OCI-LY1 (cell line): ENCODE data around the gene PLA2G15.

Source experiments
- H2AFZ ChIP-seq: fragments of 200-600 bp; sonication (generic), shearing (Covaris generic); 2 replicates; pipeline ENCODE4 v1.6.0; 2014; ENCODE audit warnings: antibody characterized with exemption, mild to moderate bottlenecking, low read length
- H3F3A ChIP-seq: fragments of 200-600 bp; sonication (generic), shearing (Covaris generic); 2 replicates; pipeline ENCODE4 v1.6.0; 2014; ENCODE audit warnings: mild to moderate bottlenecking, antibody characterized with exemption, low read length, moderate library complexity; ENCODE audit not compliant: insufficient read depth
- H3K27ac ChIP-seq: fragments of 200-600 bp; sonication (generic); 2 replicates; pipeline ENCODE4 v1.5.1; 2014; ENCODE audit warnings: low read length, mixed run types, mild to moderate bottlenecking, low read depth; ENCODE audit not compliant: poor library complexity, severe bottlenecking
- H3K27me3 ChIP-seq: fragments of 200-600 bp; sonication (generic); 2 replicates; pipeline ENCODE4 v1.6.0; 2014; ENCODE audit warnings: antibody characterized with exemption, mild to moderate bottlenecking, low read length, moderate library complexity; ENCODE audit not compliant: insufficient read depth
- H3K36me3 ChIP-seq: fragments of 200-600 bp; sonication (generic); 2 replicates; pipeline ENCODE4 v1.6.1; 2014; ENCODE audit warnings: mild to moderate bottlenecking, antibody characterized with exemption, low read length, moderate library complexity, mixed read lengths; ENCODE audit not compliant: insufficient read depth
- H3K4me1 ChIP-seq: fragments of 200-600 bp; sonication (generic); 2 replicates; pipeline ENCODE4 v1.5.1; 2014; ENCODE audit warnings: mild to moderate bottlenecking, low read length, moderate library complexity; ENCODE audit not compliant: insufficient read depth, severe bottlenecking
- H3K4me2 ChIP-seq: fragments of 200-600 bp; sonication (generic), shearing (Covaris generic); 2 replicates; pipeline ENCODE4 v1.6.1; 2014; ENCODE audit warnings: low read length
- H3K4me3 ChIP-seq: fragments of 200-600 bp; sonication (generic); 2 replicates; pipeline ENCODE4 v1.5.1; 2014; ENCODE audit warnings: low read length, low read depth, mild to moderate bottlenecking, mixed read lengths; ENCODE audit not compliant: poor library complexity, severe bottlenecking
- H3K79me2 ChIP-seq: fragments of 200-600 bp; shearing (Covaris generic); 2 replicates; pipeline ENCODE4 v1.6.1; 2016; ENCODE audit warnings: mixed run types, low read length, mixed read lengths; ENCODE audit not compliant: insufficient read depth
- H3K9ac ChIP-seq: fragments of 200-600 bp; sonication (generic), shearing (Covaris generic); 2 replicates; pipeline ENCODE4 v1.6.1; 2014; ENCODE audit warnings: mild to moderate bottlenecking, low read length, mixed read lengths
- H3K9me2 ChIP-seq: fragments of 200-600 bp; sonication (generic), shearing (Covaris generic); 2 replicates; pipeline ENCODE4 v1.6.1; 2014; ENCODE audit warnings: low read depth, mild to moderate bottlenecking, low read length, mixed read lengths
- H3K9me3 ChIP-seq: fragments of 200-600 bp; shearing (Covaris generic); 2 replicates; pipeline ENCODE4 v1.6.1; 2014; ENCODE audit warnings: low read length, mixed read lengths
- H4K20me1 ChIP-seq: fragments of 200-600 bp; sonication (generic), shearing (Covaris generic); 2 replicates; pipeline ENCODE4 v1.6.0; 2016; ENCODE audit warnings: mild to moderate bottlenecking, low read length; ENCODE audit not compliant: insufficient read depth
- CTCF ChIP-seq: fragments of 200-600 bp; sonication (generic), shearing (Covaris generic); IDR thresholded peaks from 2 replicates; pipeline ENCODE4 v1.5.1; 2017; ENCODE audit warnings: mild to moderate bottlenecking, antibody characterized with exemption, low read length, moderate library complexity, mixed read lengths
- EZH2 ChIP-seq: fragments of 200-600 bp; sonication (generic), shearing (Covaris generic); IDR thresholded peaks from 2 replicates; pipeline ENCODE4 v1.8.0; 2017; ENCODE audit warnings: borderline replicate concordance, mixed run types, mild to moderate bottlenecking, antibody characterized with exemption, low read length, moderate library complexity, mixed read lengths

The PLA2G15 gene

GRCh38 chr16:68263559-68264127 is 18.5 kb downstream of the PLA2G15 start:
- Histone ChIP-seq H3K79me2 (peaks cover 28% of the 10 kb centered on the region), H3K4me2 (peak overlapping the region; percentile 84), H3K27me3 (no peaks in the 10 kb centered on the region), H2AFZ (no peak overlapping the region), H3K27ac (peak overlapping the region; percentile 66), H3K4me1 (peaks cover 45% of the 10 kb centered on the region), H3K9ac (peak overlapping the region; percentile 71), H3K9me3 (no peaks in the 10 kb centered on the region), H3K4me3 (peak overlapping the region; percentile 87), H4K20me1 (no peaks in the 10 kb centered on the region), H3K9me2 (no peaks in the 10 kb centered on the region), H3K36me3 (peaks cover 27% of the 10 kb centered on the region; the same call in 1 of the 2 replicates), H3F3A (no peaks in the 10 kb centered on the region)
- TF ChIP-seq CTCF (no peak), EZH2 (no peak)

GRCh38 chr16:68264128-68265077 is 19.2 kb downstream of the PLA2G15 start, which contains the start of gene SLC7A6:
TSS of gene SLC7A6 (plus strand) at chr16:68264526. CDS start at chr16:68274727, 10,201 bp downstream.
- H3K9me3 ChIP-seq: no peaks in the 10 kb centered on the region
- peaks cover 47% of the 10 kb centered on the region for H3K4me1 ChIP-seq
- peak within 1 kb of the TSS; percentile 98 for H3K27ac ChIP-seq
- peaks cover 33% of the 10 kb centered on the region for H3K79me2 ChIP-seq
- no peaks in the 10 kb centered on the region for H3K27me3 ChIP-seq
- H3K9me2 ChIP-seq: no peaks in the 10 kb centered on the region
- H3F3A ChIP-seq: no peaks in the 10 kb centered on the region
- H3K4me2 ChIP-seq: peak within 1 kb of the TSS; percentile 84
- H3K4me3 ChIP-seq: peak within 1 kb of the TSS; percentile 87
- H2AFZ ChIP-seq: no peak within 1 kb of the TSS
- no peaks in the 10 kb centered on the region for H4K20me1 ChIP-seq
- no peak for TF ChIP-seq EZH2
- peak; percentile 80 for TF ChIP-seq CTCF
- peak within 1 kb of the TSS; percentile 71 for H3K9ac ChIP-seq
- H3K36me3 ChIP-seq: peaks cover 20% of the 10 kb centered on the region; the same call in 1 of the 2 replicates

GRCh38 chr16:68265078-68265920 is 20.1 kb downstream of the PLA2G15 start:
- H3K9ac ChIP-seq: peak overlapping the region; percentile 71
- H3K4me1 ChIP-seq: peaks cover 55% of the 10 kb centered on the region
- no peaks in the 10 kb centered on the region for H4K20me1 ChIP-seq
- peaks cover 11% of the 10 kb centered on the region; the same call in 1 of the 2 replicates for H3K36me3 ChIP-seq
- peak overlapping the region; percentile 87 for H3K4me3 ChIP-seq
- TF ChIP-seq CTCF (no peak), EZH2 (no peak)
- no peaks in the 10 kb centered on the region for H3F3A ChIP-seq
- no peaks in the 10 kb centered on the region for H3K9me3 ChIP-seq
- peak overlapping the region; percentile 98 for H3K27ac ChIP-seq
- H3K79me2 ChIP-seq: peaks cover 41% of the 10 kb centered on the region
- no peak overlapping the region for H2AFZ ChIP-seq
- no peaks in the 10 kb centered on the region for H3K9me2 ChIP-seq
- peak overlapping the region; percentile 84 for H3K4me2 ChIP-seq
- H3K27me3 ChIP-seq: no peaks in the 10 kb centered on the region
